Measurements from ENCODE around the gene LRSAM1. TPM values are rescaled to one million over a fixed set of nuclear protein-coding genes. Genes with fewer than 3 reads are reported as not detected.

Gene LRSAM1
- total RNA-seq, 3 donors from 2014 or later: 16.8 to 29.0 (median 17.9) TPM

DNA sequence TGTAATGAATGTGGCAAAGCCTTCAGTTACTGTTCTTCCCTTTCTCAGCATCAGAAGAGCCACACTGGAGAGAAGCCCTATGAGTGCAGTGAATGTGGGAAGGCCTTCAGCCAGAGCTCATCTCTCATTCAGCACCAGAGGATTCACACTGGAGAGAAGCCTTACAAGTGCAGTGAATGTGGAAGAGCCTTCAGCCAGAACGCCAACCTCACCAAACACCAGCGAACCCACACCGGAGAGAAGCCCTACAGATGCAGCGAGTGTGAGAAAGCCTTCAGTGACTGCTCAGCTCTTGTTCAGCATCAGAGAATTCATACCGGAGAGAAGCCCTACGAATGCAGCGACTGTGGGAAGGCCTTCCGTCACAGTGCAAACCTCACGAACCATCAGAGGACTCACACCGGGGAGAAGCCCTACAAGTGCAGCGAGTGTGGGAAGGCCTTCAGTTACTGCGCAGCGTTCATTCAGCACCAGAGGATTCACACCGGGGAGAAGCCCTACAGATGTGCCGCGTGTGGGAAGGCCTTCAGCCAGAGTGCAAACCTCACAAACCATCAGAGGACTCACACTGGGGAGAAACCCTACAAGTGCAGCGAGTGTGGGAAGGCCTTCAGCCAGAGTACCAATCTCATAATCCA is 6.9 kb upstream of the LRSAM1 start:
- Histone ChIP-seq H3K4me1 (ENCODE audit: low read depth) (peaks cover 10% of the 10 kb centered on the region), H3K36me3 (ENCODE audit: low read depth) (peaks cover 5% of the 10 kb centered on the region), H3K4me3 (no peak overlapping the region), H3K9me3 (no peaks in the 10 kb centered on the region)
- no peak for TF ChIP-seq CTCF (IDR thresholded peaks at IDR 0.05)
- intact Hi-C loops (cut with DNase I, micrococcal nuclease): no loop called here
- DNase-seq (no peak), ATAC-seq (no peak)

DNA sequence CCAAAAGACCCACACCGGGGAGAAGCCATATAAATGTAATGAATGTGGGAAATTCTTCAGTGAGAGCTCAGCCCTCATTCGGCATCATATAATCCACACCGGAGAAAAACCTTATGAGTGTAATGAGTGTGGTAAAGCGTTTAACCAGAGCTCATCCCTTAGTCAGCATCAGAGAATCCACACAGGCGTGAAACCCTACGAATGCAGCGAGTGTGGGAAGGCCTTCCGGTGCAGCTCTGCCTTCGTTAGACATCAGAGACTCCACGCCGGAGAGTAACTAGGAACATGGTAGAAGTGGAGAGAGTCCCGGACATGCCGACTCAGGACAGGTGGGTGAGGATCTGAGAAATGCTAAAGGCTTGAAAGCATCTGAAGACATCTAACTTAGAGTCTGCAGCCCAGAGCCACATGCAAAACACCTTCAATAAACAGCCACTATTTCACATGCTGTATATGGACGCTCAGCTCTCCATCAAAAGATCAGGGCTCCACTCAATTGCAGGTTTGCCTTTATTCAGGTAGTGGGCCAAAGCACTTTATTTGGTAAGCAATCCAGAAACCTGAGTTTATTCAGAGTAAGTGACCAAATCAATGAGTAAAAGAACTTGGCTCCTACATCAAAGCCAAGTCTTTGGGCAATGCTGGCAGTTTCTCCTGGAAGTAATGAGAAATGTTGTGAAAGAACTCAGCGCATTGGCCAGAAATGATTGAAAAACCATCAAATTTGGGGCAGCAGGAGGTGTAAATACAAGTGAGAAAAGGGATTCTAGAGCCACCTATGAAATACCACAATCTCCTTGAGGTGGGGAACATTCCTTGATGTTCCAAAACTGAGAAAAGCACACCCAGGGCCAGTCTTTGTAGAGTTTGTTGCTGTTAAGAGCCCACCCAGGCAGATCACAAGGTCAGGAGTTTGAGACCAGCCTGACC is 6.1 kb upstream of the LRSAM1 start:
- intact Hi-C loops (cut with DNase I, micrococcal nuclease): no loop called here
- no peak for DNase-seq

GRCh38 chr9:127445851-127446712 is 5.2 kb upstream of the LRSAM1 start:
- no peaks in the 10 kb centered on the region for H3K9me3 ChIP-seq
- H3K36me3 ChIP-seq (ENCODE audit: low read depth): peaks cover 5% of the 10 kb centered on the region
- peaks cover 18% of the 10 kb centered on the region for H3K4me1 ChIP-seq (ENCODE audit: low read depth)
- intact Hi-C loops (cut with DNase I, micrococcal nuclease): no loop called here
- no peak overlapping the region for H3K4me3 ChIP-seq
- DNase-seq: no peak
- no peak for TF ChIP-seq CTCF (IDR thresholded peaks at IDR 0.05)
- ATAC-seq: no peak

More for the DNA sequence above, 6.1 kb upstream of the LRSAM1 start:
- no peak for ATAC-seq
- TF ChIP-seq CTCF (IDR thresholded peaks at IDR 0.05): no peak
- Histone ChIP-seq H3K36me3 (ENCODE audit: low read depth) (peaks cover 5% of the 10 kb centered on the region), H3K4me3 (no peak overlapping the region), H3K4me1 (ENCODE audit: low read depth) (peaks cover 18% of the 10 kb centered on the region), H3K9me3 (no peaks in the 10 kb centered on the region)

DNA sequence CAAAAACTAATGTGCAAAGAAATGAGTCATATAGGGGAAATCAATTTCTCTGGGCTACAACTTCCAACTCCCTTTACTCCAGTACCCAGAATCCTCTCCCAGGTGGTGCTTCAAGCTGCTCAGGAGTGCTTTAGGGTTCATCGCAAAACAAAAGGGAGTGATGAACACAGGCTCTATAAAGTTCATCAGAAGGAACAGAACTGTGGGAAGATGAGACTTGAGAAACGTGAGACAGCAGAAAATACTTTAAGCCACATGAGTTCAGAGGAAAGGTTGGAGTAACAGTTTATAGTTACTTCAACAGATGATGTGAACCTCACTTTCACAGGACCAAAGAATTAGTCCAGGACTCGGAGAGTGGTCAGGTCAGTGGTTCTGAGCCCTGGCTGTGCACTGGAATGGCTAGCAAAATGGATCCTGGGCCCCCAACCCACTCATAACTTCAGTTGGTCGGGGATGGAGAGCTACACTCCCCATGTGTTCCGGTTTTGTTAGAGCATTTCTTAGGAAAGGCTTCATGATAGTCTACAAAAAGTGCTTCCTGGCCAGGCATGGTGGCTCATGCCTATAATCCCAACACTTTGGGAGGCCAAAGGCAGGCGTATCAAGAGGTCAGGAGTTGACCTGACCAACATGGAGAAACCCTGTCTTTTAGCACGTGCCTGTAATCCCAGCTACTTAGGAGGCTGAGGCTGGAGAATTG is 4.4 kb upstream of the LRSAM1 start:
- DNase-seq: no peak
- no peak for TF ChIP-seq CTCF (IDR thresholded peaks at IDR 0.05)

More for the DNA sequence above, 4.4 kb upstream of the LRSAM1 start:
- peaks cover 5% of the 10 kb centered on the region for H3K36me3 ChIP-seq (ENCODE audit: low read depth)
- peaks cover 18% of the 10 kb centered on the region for H3K4me1 ChIP-seq (ENCODE audit: low read depth)
- ATAC-seq: no peak
- no peaks in the 10 kb centered on the region for H3K9me3 ChIP-seq
- no peak overlapping the region for H3K4me3 ChIP-seq
- intact Hi-C loops (cut with DNase I, micrococcal nuclease): no loop called here
